HAP-1 (cell line): ENCODE results near the gene DDN.

Experiments used
- DNase-seq, 2 experiments: peaks; one replicate each; pipeline ENCODE4 v3.0.0-alpha.2; 2016 to 2020; ENCODE audit warnings: low spot score in 2 of 2
- H3K27me3 ChIP-seq: fragments of 250-450 bp; sonication (Bioruptor Pico); 2 replicates; pipeline ENCODE4 v1.5.1; 2020; ENCODE audit warnings: low read depth, mild to moderate bottlenecking, moderate library complexity
- H3K36me3 ChIP-seq: fragments of 250-450 bp; sonication (Bioruptor Pico); replicated peaks from 2 replicates; pipeline ENCODE4 v1.5.1; 2020; ENCODE audit warnings: mild to moderate bottlenecking
- H3K4me1 ChIP-seq: fragments of 250-450 bp; sonication (Bioruptor Pico); 2 replicates; pipeline ENCODE4 v1.5.1; 2020; ENCODE audit warnings: mild to moderate bottlenecking
- H3K4me3 ChIP-seq: fragments of 250-450 bp; sonication (Bioruptor Pico); 2 replicates; pipeline ENCODE4 v1.5.1; 2020; ENCODE audit warnings: mild to moderate bottlenecking, moderate library complexity
- H3K9me3 ChIP-seq: fragments of 250-450 bp; sonication (Bioruptor Pico); 2 replicates; pipeline ENCODE4 v1.5.1; 2020; ENCODE audit warnings: mild to moderate bottlenecking, moderate library complexity
- in situ Hi-C: fragments of 300-500 bp; cut with MboI; formaldehyde crosslinking; loops from 3 replicates; pipeline ENCODE4 v1.14.3; 2020; ENCODE audit warnings: low sequenced_read_pairs, inconsistent platforms, mixed read lengths

DDN gene

GRCh38 chr12:48967991-48968390 lies 31.2 kb downstream of the DDN start:
- in situ Hi-C loops = no loop called here
- Histone ChIP-seq H3K4me1 (peaks cover 8% of the 10 kb centered on the region), H3K9me3 (no peaks in the 10 kb centered on the region), H3K27me3 (no peaks in the 10 kb centered on the region), H3K4me3 (no peak overlapping the region), H3K36me3 (no peaks in the 10 kb centered on the region)
- no peak for DNase-seq

- H3K27me3 ChIP-seq = no peaks in the 10 kb centered on the region
- in situ Hi-C loops = no loop called here
- H3K9me3 ChIP-seq = no peaks in the 10 kb centered on the region
- DNase-seq = no peak
- no peak overlapping the region for H3K4me3 ChIP-seq
- no peaks in the 10 kb centered on the region for H3K36me3 ChIP-seq
- peaks cover 8% of the 10 kb centered on the region for H3K4me1 ChIP-seq
Measured at GRCh38 chr12:48966177-48966895, 32.8 kb downstream of the DDN start.

- no peak overlapping the region for H3K4me3 ChIP-seq
- no peaks in the 10 kb centered on the region for H3K27me3 ChIP-seq
- in situ Hi-C loops = no loop called here
- peak in 1 of 2 experiments; percentile 24 for DNase-seq
- no peaks in the 10 kb centered on the region for H3K36me3 ChIP-seq
- no peaks in the 10 kb centered on the region for H3K9me3 ChIP-seq
- no peaks in the 10 kb centered on the region; the same call in 1 of the 2 replicates for H3K4me1 ChIP-seq
Measured at GRCh38 chr12:48965298-48965838, 33.8 kb downstream of the DDN start.

DNA sequence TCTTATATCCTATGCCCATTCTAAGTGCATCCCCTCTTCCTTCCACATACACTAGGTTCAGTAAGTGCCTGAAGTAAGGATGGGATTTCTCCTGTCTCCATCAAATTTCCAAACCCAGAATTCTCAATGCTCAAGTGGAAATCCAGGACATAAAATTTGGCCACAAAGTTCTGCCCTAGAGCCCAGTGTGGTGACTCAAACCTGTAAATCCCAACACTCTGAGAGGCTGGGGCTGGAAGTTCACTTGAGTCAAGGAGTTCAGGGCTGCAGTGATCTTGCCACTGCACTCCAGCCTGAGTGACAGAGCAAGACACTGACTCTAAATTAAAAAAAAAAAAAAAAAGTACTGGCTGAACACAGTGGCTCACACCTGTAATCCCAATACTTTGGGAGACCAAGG lies 37.4 kb downstream of the DDN start:
- H3K4me1 ChIP-seq = no peaks in the 10 kb centered on the region; the same call in 1 of the 2 replicates
- H3K27me3 ChIP-seq = no peaks in the 10 kb centered on the region
- no peaks in the 10 kb centered on the region for H3K36me3 ChIP-seq
- no peak overlapping the region for H3K4me3 ChIP-seq
- H3K9me3 ChIP-seq = no peaks in the 10 kb centered on the region
- no peak for DNase-seq
- in situ Hi-C loops = no loop called here

DNA sequence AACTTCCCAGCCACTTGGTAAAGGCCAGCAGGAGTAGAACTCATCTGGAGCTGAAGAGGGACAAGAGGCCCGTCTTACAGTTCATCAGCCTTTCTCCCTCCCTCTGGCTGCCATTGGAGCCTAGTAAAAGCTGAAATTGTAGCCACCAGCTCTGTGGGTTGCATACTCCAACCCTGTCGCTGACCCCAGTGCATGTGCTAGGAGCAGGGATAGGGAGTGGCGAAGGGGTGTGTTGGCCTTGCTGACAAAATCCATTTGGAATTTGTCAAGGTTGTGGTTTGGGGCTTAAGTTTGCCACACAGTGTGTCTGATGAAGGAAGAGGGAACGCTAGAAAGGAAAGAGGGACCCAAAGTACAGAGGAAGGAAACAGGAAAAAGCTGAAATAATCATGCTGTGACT lies 37.8 kb downstream of the DDN start:
- Histone ChIP-seq H3K4me3 (no peak overlapping the region), H3K36me3 (no peaks in the 10 kb centered on the region), H3K4me1 (no peaks in the 10 kb centered on the region; the same call in 1 of the 2 replicates), H3K9me3 (no peaks in the 10 kb centered on the region), H3K27me3 (no peaks in the 10 kb centered on the region)
- DNase-seq = no peak
- in situ Hi-C loops = no loop called here

GRCh38 chr12:48960834-48961233 lies 38.3 kb downstream of the DDN start:
- no peak overlapping the region for H3K4me3 ChIP-seq
- no peaks in the 10 kb centered on the region for H3K9me3 ChIP-seq
- DNase-seq = no peak
- H3K36me3 ChIP-seq = no peaks in the 10 kb centered on the region
- in situ Hi-C loops = no loop called here
- no peaks in the 10 kb centered on the region for H3K27me3 ChIP-seq
- H3K4me1 ChIP-seq = no peaks in the 10 kb centered on the region; the same call in 1 of the 2 replicates

GRCh38 chr12:48958049-48958388 lies 41.2 kb downstream of the DDN start:
- Histone ChIP-seq H3K4me3 (peak overlapping the region; percentile 91), H3K9me3 (no peaks in the 10 kb centered on the region), H3K36me3 (peaks cover 12% of the 10 kb centered on the region), H3K27me3 (no peaks in the 10 kb centered on the region), H3K4me1 (peaks cover 10% of the 10 kb centered on the region)
- DNase-seq = no peak
- in situ Hi-C loops = no loop called here

GRCh38 chr12:48957141-48958048 lies 41.8 kb downstream of the DDN start, which contains the start of gene ARF3:
TSS of gene ARF3 (minus strand) at chr12:48957487. CDS start at chr12:48941095, 16,392 bp downstream.
- in situ Hi-C loops = no loop called here
- Histone ChIP-seq H3K36me3 (peaks cover 17% of the 10 kb centered on the region), H3K27me3 (no peaks in the 10 kb centered on the region), H3K4me3 (peak within 1 kb of the TSS; percentile 91), H3K4me1 (peaks cover 10% of the 10 kb centered on the region), H3K9me3 (no peaks in the 10 kb centered on the region)
- peak; percentile 92 to 98 for DNase-seq

GRCh38 chr12:48956279-48957140 lies 42.7 kb downstream of the DDN start:
- Histone ChIP-seq H3K27me3 (no peaks in the 10 kb centered on the region), H3K4me3 (peak overlapping the region; percentile 91), H3K4me1 (peaks cover 10% of the 10 kb centered on the region), H3K9me3 (no peaks in the 10 kb centered on the region), H3K36me3 (peaks cover 17% of the 10 kb centered on the region)
- in situ Hi-C loops = no loop called here
- peak; percentile 96 to 97 for DNase-seq

- Histone ChIP-seq H3K9me3 (no peaks in the 10 kb centered on the region), H3K4me3 (no peak overlapping the region), H3K4me1 (peaks cover 10% of the 10 kb centered on the region), H3K36me3 (peaks cover 17% of the 10 kb centered on the region), H3K27me3 (no peaks in the 10 kb centered on the region)
- in situ Hi-C loops = no loop called here
- DNase-seq = no peak
Measured at GRCh38 chr12:48954841-48955501, 44.2 kb downstream of the DDN start.

- no peak for DNase-seq
- in situ Hi-C loops = no loop called here
- H3K36me3 ChIP-seq = peaks cover 23% of the 10 kb centered on the region
- no peaks in the 10 kb centered on the region for H3K9me3 ChIP-seq
- no peak overlapping the region for H3K4me3 ChIP-seq
- no peaks in the 10 kb centered on the region for H3K27me3 ChIP-seq
- peaks cover 10% of the 10 kb centered on the region for H3K4me1 ChIP-seq
Measured at GRCh38 chr12:48954061-48954460, 45.1 kb downstream of the DDN start.

DNA sequence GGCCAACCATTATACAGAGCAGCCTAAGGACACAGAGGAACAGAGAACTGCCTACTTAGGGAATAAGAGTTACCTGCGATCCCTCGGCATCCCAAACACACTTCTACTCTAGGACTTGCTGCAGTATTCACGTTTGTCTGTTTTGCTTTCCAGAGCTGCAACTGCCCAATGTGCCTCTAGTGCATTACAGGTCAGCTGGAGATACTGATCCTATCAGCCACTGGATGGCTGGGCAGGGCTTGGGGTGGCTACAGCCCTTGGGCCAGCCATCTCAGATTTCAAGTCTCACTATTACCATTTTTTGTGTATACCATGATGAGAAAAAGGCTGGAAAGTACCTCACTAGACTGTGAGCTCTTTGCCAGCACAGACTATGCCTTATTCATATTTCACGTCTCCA lies 46.5 kb downstream of the DDN start:
- Histone ChIP-seq H3K9me3 (no peaks in the 10 kb centered on the region), H3K4me3 (no peak overlapping the region), H3K4me1 (peaks cover 10% of the 10 kb centered on the region), H3K36me3 (peaks cover 23% of the 10 kb centered on the region), H3K27me3 (no peaks in the 10 kb centered on the region)
- no peak for DNase-seq
- in situ Hi-C loops = no loop called here

DNA sequence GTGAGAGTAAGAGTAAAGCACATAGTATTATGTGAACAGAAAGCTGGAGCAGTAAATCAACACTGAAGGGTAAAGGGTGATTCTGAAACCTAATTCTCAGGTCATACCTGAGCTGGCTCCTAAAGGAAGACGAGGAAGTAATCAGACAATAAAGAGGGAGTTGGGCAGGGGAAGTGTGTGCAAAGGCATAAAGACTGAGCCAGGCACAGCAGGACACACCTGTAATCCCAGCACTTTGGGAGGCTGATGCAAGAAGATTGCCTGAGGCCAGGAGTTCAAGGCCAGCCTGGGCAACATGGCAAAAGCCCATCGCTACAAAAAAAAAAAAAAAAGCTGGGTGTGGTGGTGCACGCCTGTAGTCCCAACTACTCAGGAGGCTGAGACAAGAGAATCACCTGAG lies 51.4 kb downstream of the DDN start:
- H3K27me3 ChIP-seq = no peaks in the 10 kb centered on the region
- H3K4me3 ChIP-seq = no peak overlapping the region
- in situ Hi-C loops = no loop called here
- peaks cover 11% of the 10 kb centered on the region for H3K36me3 ChIP-seq
- H3K9me3 ChIP-seq = no peaks in the 10 kb centered on the region
- DNase-seq = no peak
- H3K4me1 ChIP-seq = peaks cover 4% of the 10 kb centered on the region
